ENCODE results near the gene SLC16A11.

Gene SLC16A11

DNA sequence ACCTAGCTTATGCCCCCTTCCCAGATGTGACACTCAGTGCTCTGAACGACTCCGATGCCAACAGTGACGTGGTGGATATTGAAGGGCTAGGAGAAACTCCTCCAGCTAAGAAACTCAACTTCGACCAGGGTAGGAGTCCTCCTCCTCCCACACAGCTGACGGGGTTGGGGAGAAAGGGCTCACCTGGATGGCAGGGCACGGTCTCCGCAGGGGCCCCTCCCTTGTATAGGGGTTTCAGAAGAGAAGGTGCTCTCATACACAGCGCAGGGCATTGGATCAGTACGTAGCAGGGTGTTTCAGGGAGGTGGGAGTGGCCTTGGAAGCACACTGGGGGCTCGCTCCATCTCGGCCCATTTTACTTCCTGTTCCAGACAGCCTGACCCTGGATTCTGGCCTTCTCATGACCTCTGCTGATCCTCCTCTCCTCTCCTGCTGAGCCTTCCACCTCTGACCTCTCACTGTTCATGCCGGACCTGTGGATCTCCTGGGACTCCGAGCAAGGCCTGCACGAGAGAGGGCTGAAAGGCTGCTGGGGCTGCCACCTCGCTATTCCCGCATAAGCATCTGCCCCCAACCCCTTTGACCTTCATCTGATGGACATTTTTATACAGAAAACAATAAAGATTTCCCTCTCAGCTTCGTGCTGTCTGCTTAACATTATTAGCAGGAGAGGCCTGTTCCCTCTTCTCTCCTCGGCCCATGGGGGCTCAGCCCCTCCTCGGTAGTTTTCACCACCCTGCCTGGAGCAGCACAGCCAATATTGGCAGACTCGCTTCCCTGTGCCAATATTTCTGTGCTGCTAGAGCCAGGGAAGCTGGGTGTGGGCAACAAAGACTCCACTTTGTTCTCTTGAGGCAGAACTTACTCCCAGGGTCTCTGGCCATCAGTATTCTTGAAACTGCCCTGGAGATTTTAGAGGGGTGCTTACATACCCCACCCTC lies 26.7 kb downstream of the SLC16A11 start:
- H3K9me3 ChIP-seq (ENCODE audit: control insufficient read depth in 2 of 2, low read length in 2 of 2) = no peaks in the 10 kb centered on the region
- H3K4me1 ChIP-seq (ENCODE audit: control insufficient read depth, insufficient read depth, low read length) = peaks cover 65% of the 10 kb centered on the region
- H3K9ac ChIP-seq (ENCODE audit: low read length in 2 of 2) = peak overlapping the region; percentile 94 to 97
- H3K4me3 ChIP-seq (ENCODE audit: low read length in 2 of 2) = peak overlapping the region in 1 of 2 donors; percentile 93
- H3K36me3 ChIP-seq (ENCODE audit: control insufficient read depth in 2 of 2, insufficient read depth in 2 of 2, low read length in 2 of 2) = peaks cover 2 to 9% of the 10 kb centered on the region in 2 donors
- H3K27me3 ChIP-seq (ENCODE audit: control insufficient read depth in 1 of 2, insufficient read depth in 2 of 2, low read length in 2 of 2) = peaks cover 4 to 6% of the 10 kb centered on the region in 2 donors
- H3K27ac ChIP-seq (ENCODE audit: low read length) = peak overlapping the region; percentile 94

DNA sequence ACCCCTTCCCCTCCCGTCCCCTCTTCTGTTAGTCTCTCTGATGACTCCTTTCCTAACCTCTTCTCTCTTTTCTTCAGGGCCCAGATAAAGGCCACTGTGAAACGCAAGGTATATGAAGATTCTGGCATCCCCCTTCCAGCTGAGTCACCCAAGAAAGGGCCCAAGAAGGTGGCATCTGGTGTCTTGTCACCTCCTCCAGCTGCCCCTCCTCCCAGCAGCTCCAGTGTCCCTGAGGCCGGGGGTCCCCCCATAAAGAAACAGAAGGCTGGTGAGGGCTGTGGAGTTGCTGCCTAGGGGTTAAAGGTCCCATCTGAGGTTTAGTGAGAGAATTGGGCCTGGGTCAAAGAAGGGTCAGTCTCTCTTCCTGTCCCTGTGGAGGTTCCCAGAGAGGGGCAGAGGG lies 27.5 kb downstream of the SLC16A11 start:
- H3K36me3 ChIP-seq (ENCODE audit: control insufficient read depth in 2 of 2, insufficient read depth in 2 of 2, low read length in 2 of 2) = peaks cover 2 to 9% of the 10 kb centered on the region in 2 donors
- peaks cover 0 to 4% of the 10 kb centered on the region in 2 donors for H3K27me3 ChIP-seq (ENCODE audit: control insufficient read depth in 1 of 2, insufficient read depth in 2 of 2, low read length in 2 of 2)
- peak overlapping the region in 1 of 2 donors; percentile 30 for H3K9ac ChIP-seq (ENCODE audit: low read length in 2 of 2)
- peak overlapping the region; percentile 94 for H3K27ac ChIP-seq (ENCODE audit: low read length)
- peaks cover 61% of the 10 kb centered on the region for H3K4me1 ChIP-seq (ENCODE audit: control insufficient read depth, insufficient read depth, low read length)
- no peaks in the 10 kb centered on the region for H3K9me3 ChIP-seq (ENCODE audit: control insufficient read depth in 2 of 2, low read length in 2 of 2)
- no peak overlapping the region for H3K4me3 ChIP-seq (ENCODE audit: low read length in 2 of 2)

DNA sequence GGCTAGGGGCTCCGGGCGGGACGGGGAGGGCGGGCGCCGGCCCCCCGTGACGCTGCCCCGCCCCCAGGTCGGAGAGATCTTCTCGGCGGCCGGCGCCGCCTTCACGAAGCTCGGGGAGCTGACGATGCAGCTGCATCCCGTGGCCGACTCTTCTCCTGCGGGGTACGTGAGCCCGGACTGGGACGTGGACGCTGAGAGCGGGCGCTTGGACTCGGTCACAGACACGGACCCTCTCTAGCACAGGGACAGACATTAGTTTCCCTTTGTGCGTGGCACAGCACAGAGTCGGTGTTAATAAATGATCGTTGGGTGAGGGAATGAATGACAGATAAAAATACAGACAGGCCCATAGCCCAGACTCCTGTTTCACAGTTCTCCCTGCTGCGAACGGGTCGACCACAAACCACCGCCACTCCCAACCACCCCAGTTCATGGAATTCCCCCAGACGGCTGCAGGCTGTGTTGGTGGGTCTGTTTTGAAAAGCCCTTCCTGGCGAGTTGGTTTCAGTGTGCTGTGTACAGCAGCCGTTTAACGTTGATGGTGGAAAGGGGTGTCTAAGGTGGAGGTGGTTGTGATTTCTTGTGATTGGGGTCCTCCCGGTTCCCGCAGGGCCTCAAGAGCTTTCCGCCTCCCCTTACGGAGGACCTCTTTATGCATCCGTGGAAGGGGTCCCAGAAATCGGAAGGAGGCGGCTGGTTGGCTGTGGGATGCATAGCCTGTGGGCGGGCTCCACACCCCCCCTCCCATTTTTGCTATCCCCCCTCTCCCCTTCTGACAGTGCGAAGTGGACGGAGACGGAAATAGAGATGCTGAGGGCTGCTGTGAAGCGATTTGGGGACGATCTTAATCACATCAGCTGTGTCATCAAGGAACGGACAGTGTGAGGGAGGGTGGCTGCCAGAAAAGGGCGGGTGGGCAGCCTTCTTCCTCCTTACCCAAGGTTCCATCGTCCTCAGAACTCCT lies 28.6 kb downstream of the SLC16A11 start:
- peaks cover 69% of the 10 kb centered on the region for H3K4me1 ChIP-seq (ENCODE audit: control insufficient read depth, insufficient read depth, low read length)
- H3K4me3 ChIP-seq (ENCODE audit: low read length in 2 of 2) = peak overlapping the region; percentile 82 to 96
- H3K27me3 ChIP-seq (ENCODE audit: control insufficient read depth in 1 of 2, insufficient read depth in 2 of 2, low read length in 2 of 2) = no peaks in the 10 kb centered on the region
- H3K9ac ChIP-seq (ENCODE audit: low read length in 2 of 2) = peak overlapping the region; percentile 87 to 88
- H3K27ac ChIP-seq (ENCODE audit: low read length) = peak overlapping the region; percentile 94
- no peaks in the 10 kb centered on the region for H3K9me3 ChIP-seq (ENCODE audit: control insufficient read depth in 2 of 2, low read length in 2 of 2)
- H3K36me3 ChIP-seq (ENCODE audit: control insufficient read depth in 2 of 2, insufficient read depth in 2 of 2, low read length in 2 of 2) = peaks cover 2 to 9% of the 10 kb centered on the region in 2 donors

DNA sequence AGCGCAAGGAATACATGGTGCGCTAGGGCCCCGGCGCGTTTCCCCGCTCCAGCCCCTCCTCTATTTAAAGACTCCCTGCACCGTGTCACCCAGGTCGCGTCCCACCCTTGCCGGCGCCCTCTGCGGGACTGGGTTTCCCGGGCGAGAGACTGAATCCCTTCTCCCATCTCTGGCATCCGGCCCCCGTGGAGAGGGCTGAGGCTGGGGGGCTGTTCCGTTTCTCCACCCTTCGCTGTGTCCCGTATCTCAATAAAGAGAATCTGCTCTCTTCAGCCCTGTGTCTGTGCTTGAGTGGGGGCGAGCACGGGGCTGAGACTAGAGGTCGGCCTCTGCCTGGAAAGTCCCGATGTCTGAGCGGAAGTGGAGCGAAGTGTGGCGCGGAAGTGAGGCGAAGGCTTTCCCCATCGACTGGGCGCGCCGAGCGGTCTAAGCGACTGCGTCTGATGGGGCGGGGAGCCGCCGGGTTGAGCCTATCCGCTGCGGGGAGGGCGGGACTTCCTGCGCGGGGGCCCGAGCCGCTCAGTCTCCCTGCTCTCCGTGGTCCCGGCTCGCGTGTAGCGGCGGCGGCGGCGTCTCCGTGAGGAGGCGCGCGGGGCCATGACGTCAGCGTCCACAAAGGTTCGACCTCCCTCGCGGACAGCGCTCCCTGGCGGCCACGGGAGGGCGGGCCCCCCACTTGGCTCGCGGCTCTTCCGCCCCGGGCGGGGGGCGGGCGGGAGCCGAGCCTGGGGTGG lies 29.5 kb downstream of the SLC16A11 start:
- peak overlapping the region; percentile 94 for H3K27ac ChIP-seq (ENCODE audit: low read length)
- peaks cover 8 to 11% of the 10 kb centered on the region in 2 donors for H3K36me3 ChIP-seq (ENCODE audit: control insufficient read depth in 2 of 2, insufficient read depth in 2 of 2, low read length in 2 of 2)
- H3K4me1 ChIP-seq (ENCODE audit: control insufficient read depth, insufficient read depth, low read length) = peaks cover 71% of the 10 kb centered on the region
- no peaks in the 10 kb centered on the region for H3K27me3 ChIP-seq (ENCODE audit: control insufficient read depth in 1 of 2, insufficient read depth in 2 of 2, low read length in 2 of 2)
- H3K9me3 ChIP-seq (ENCODE audit: control insufficient read depth in 2 of 2, low read length in 2 of 2) = no peaks in the 10 kb centered on the region
- peak overlapping the region; percentile 82 to 98 for H3K4me3 ChIP-seq (ENCODE audit: low read length in 2 of 2)
- peak overlapping the region; percentile 89 to 93 for H3K9ac ChIP-seq (ENCODE audit: low read length in 2 of 2)

DNA sequence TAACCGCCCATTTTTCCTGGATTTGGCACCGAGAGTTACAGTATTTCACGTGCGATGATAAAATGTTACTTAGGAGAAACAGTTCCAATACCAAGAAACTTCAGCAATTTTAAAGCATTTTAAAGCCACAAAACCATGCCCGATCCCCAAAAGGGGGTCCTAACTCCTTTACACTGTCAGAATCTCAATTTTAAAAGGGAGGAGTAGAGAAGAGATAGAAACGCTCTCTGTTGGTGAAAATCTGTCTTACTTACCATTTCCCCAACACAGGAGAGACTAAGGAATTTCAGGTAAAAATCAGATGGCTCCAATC lies 32.0 kb downstream of the SLC16A11 start:
- peaks cover 48% of the 10 kb centered on the region for H3K4me1 ChIP-seq (ENCODE audit: control insufficient read depth, insufficient read depth, low read length)
- peaks cover 6 to 8% of the 10 kb centered on the region in 2 donors for H3K36me3 ChIP-seq (ENCODE audit: control insufficient read depth in 2 of 2, insufficient read depth in 2 of 2, low read length in 2 of 2)
- H3K9me3 ChIP-seq (ENCODE audit: control insufficient read depth in 2 of 2, low read length in 2 of 2) = no peaks in the 10 kb centered on the region
- H3K27ac ChIP-seq (ENCODE audit: low read length) = peak overlapping the region; percentile 94
- peak overlapping the region; percentile 82 to 98 for H3K4me3 ChIP-seq (ENCODE audit: low read length in 2 of 2)
- H3K27me3 ChIP-seq (ENCODE audit: control insufficient read depth in 1 of 2, insufficient read depth in 2 of 2, low read length in 2 of 2) = no peaks in the 10 kb centered on the region
- peak overlapping the region; percentile 89 to 93 for H3K9ac ChIP-seq (ENCODE audit: low read length in 2 of 2)

DNA sequence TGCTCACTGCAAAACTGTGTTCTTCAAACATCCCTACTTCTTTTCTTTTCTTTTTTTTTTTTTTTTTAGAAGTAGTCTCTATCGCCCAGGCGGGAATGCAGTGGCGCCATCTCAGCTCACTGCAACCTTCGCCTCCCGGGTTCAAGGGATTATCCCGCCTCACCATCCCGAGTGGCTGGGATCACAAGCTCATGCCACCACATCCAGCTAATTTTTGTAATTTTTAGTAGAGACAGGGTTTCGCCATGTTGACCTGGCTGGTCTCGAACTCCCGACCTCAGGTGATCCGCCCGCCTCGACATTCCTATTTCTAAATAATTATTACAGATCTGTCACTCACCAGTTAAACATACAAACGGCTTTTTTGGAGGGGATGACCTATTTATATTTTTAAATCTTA lies 32.5 kb downstream of the SLC16A11 start:
- peak overlapping the region; percentile 89 to 93 for H3K9ac ChIP-seq (ENCODE audit: low read length in 2 of 2)
- H3K9me3 ChIP-seq (ENCODE audit: control insufficient read depth in 2 of 2, low read length in 2 of 2) = no peaks in the 10 kb centered on the region
- H3K4me3 ChIP-seq (ENCODE audit: low read length in 2 of 2) = peak overlapping the region; percentile 82 to 98
- H3K27ac ChIP-seq (ENCODE audit: low read length) = no peak overlapping the region
- H3K36me3 ChIP-seq (ENCODE audit: control insufficient read depth in 2 of 2, insufficient read depth in 2 of 2, low read length in 2 of 2) = peaks cover 3 to 5% of the 10 kb centered on the region in 2 donors
- H3K27me3 ChIP-seq (ENCODE audit: control insufficient read depth in 1 of 2, insufficient read depth in 2 of 2, low read length in 2 of 2) = no peaks in the 10 kb centered on the region
- H3K4me1 ChIP-seq (ENCODE audit: control insufficient read depth, insufficient read depth, low read length) = peaks cover 43% of the 10 kb centered on the region

DNA sequence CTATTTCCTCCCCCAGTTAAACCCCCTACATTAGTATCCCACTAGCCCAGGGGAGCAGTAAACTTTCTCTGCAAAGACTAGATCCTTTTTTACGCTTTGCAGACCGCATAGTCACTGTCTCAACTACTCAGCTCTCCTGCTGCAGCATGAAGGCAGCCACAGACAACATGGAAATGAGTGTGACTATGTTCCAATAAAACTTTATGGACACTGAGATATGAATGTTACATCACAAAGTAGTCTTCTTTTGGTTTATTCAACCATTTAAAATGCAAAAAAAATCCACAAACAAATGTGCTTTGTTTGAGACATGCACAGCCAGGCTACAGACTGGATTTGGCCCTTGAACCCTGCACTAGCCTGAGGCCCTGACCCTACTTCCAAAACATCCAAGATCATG lies 33.4 kb downstream of the SLC16A11 start:
- peaks cover 39% of the 10 kb centered on the region for H3K4me1 ChIP-seq (ENCODE audit: control insufficient read depth, insufficient read depth, low read length)
- peak overlapping the region; percentile 82 to 98 for H3K4me3 ChIP-seq (ENCODE audit: low read length in 2 of 2)
- H3K36me3 ChIP-seq (ENCODE audit: control insufficient read depth in 2 of 2, insufficient read depth in 2 of 2, low read length in 2 of 2) = peaks cover 3 to 5% of the 10 kb centered on the region in 2 donors
- H3K9ac ChIP-seq (ENCODE audit: low read length in 2 of 2) = peak overlapping the region in 1 of 2 donors; percentile 22
- H3K27me3 ChIP-seq (ENCODE audit: control insufficient read depth in 1 of 2, insufficient read depth in 2 of 2, low read length in 2 of 2) = no peaks in the 10 kb centered on the region
- H3K27ac ChIP-seq (ENCODE audit: low read length) = no peak overlapping the region
- no peaks in the 10 kb centered on the region for H3K9me3 ChIP-seq (ENCODE audit: control insufficient read depth in 2 of 2, low read length in 2 of 2)

DNA sequence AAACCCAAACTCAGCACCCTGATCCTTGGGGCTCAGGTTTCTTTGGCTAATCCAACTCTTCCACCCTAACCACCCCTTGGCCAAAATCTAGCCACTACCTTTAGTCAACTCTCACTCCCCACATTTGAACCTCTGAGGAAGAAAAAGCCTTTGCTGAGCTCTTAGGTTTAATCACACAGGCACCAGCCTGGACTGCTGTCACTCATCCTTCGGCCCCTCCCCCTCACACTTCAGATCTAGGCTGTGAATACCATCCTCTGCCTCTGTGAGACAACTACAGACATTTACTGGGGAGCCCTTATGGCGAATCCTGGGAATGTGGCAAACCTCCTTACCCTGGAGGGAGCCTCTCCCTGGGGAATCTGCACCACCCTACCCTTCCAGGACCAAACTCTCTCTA lies 36.7 kb downstream of the SLC16A11 start:
- H3K4me3 ChIP-seq (ENCODE audit: low read length in 2 of 2) = no peak overlapping the region
- no peaks in the 10 kb centered on the region for H3K9me3 ChIP-seq (ENCODE audit: control insufficient read depth in 2 of 2, low read length in 2 of 2)
- peaks cover 4 to 8% of the 10 kb centered on the region in 2 donors for H3K36me3 ChIP-seq (ENCODE audit: control insufficient read depth in 2 of 2, insufficient read depth in 2 of 2, low read length in 2 of 2)
- no peak overlapping the region for H3K27ac ChIP-seq (ENCODE audit: low read length)
- no peaks in the 10 kb centered on the region for H3K27me3 ChIP-seq (ENCODE audit: control insufficient read depth in 1 of 2, insufficient read depth in 2 of 2, low read length in 2 of 2)
- H3K9ac ChIP-seq (ENCODE audit: low read length in 2 of 2) = no peak overlapping the region
- peaks cover 18% of the 10 kb centered on the region for H3K4me1 ChIP-seq (ENCODE audit: control insufficient read depth, insufficient read depth, low read length)

DNA sequence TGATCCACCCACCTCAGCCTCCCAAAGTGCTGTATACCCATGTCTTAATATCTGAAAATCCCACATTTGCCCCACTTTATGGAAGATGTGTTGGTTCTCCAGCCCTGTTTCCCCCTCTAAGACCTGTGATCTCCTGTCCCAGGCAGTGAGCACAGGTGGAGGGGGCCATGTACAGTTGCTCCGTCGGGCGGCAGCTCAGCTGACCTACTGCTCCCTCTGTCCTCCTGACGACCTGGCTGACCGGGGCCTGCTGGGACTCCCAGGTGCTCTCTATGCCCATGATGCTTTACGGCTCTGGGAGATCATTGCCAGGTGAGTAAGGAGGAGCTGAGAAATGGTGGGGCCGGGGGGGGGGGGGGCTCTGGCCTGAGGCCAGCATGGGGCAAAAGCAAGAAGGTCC lies 38.2 kb downstream of the SLC16A11 start:
- Histone ChIP-seq H3K27me3 (ENCODE audit: control insufficient read depth in 1 of 2, insufficient read depth in 2 of 2, low read length in 2 of 2) (no peaks in the 10 kb centered on the region), H3K4me1 (ENCODE audit: control insufficient read depth, insufficient read depth, low read length) (peaks cover 10% of the 10 kb centered on the region), H3K27ac (ENCODE audit: low read length) (no peak overlapping the region), H3K36me3 (ENCODE audit: control insufficient read depth in 2 of 2, insufficient read depth in 2 of 2, low read length in 2 of 2) (peaks cover 15 to 17% of the 10 kb centered on the region in 2 donors), H3K9me3 (ENCODE audit: control insufficient read depth in 2 of 2, low read length in 2 of 2) (no peaks in the 10 kb centered on the region), H3K9ac (ENCODE audit: low read length in 2 of 2) (no peak overlapping the region), H3K4me3 (ENCODE audit: low read length in 2 of 2) (no peak overlapping the region)
